NOMO-1 (cell line): ENCODE data around the gene ADARB2.
"Not testable (repeated sequence)": the region's sequence is repeated elsewhere in the genome, so short reads cannot be mapped to it uniquely, and the experiment has no call there.

Experiments used
- DNase-seq, 2 experiments: peaks; one replicate each; lab custom pipeline; 2025; ENCODE audit not compliant: unreplicated experiment in 2 of 2; lab: John Stamatoyannopoulos, UW

Gene ADARB2

DNA sequence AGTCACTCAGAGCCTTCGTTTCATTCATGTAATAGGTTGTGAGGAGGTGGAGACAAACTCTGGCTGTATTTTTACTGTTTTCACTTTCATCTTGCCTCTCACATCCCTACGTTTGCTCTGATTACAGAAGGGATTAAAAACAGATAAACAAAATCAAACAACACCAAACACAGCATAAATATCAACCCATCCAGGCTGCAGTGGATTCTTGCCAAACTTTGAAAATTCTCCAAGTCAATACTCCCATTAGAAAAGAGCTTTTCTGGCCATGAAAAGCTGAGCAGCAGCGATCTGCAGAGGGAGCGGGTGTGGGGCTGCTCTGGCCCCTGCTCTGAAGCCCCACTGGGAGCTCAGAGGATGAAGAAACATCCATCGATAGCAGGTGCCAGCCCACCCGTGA is 397.9 kb downstream of the ADARB2 start:
- DNase-seq = no peak

DNA sequence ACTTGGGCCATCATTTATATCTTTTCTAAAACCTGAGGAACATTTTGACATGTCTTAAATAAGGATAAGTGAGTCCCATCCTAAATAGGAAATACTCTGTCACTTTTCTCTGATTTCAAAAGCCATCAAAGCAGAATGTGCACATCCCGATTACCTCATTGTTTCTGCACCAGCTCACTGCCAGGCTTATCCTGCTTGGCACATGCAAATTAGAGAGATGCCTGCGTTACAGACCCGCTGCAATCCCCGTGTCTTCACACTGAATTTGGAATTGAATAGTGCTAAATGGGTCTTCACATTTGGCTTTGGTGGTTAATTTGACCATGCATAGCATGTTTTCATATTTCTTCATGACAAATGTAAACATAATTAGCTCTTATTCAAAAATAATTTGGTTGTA is 401.7 kb downstream of the ADARB2 start:
- DNase-seq = no peak

DNA sequence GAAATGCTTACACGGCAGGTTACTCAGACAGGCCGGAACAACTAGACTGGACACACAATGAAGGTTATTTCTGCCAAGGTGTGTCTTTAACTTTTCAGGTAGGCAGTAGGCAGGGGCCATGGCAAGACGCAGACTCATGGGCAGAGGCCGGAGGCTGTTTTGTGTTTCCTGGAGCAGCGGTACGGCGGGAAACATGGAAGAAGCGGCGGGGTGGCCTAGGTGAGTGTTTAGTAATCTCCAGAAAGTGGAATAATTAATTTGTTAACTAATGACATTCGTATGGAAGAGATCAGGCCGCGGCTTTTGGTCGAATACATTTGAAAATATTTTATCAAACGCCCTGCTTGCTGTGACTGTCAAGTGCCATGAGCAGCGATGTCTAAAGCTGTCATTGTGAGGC is 403.3 kb downstream of the ADARB2 start:
- DNase-seq = no peak

- no peak for DNase-seq
These were observed 405.8 kb downstream of the ADARB2 start for GRCh38 chr10:1331560-1331959.

DNA sequence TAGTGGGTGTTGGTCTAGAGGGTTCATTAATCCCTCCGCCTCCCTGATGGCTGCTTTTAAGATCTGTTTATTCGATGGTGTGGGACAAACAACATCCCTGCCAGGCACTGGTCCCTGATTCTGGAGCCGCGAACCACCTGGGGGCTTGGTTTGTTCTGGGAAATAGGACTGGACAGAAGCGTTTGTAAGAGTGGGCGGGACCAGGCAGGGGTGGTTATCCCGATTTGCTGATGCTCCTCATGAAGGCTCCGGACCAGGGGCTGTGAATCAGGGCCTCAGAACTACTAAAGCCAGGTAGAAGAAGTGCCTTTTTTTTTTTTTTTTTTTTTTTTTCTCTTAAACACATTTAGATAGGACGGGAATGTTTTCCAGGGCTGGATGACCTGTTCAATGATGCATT is 407.7 kb downstream of the ADARB2 start:
- DNase-seq = no peak

- DNase-seq = no peak
These were observed 408.2 kb downstream of the ADARB2 start for GRCh38 chr10:1328981-1329614.

- no peak for DNase-seq
These were observed 409.0 kb downstream of the ADARB2 start for GRCh38 chr10:1328161-1328823.

- no peak for DNase-seq
These were observed 409.6 kb downstream of the ADARB2 start for GRCh38 chr10:1327759-1328158.

- not testable (repeated sequence) for DNase-seq
These were observed 410.8 kb downstream of the ADARB2 start for GRCh38 chr10:1326514-1326913.

GRCh38 chr10:1324903-1325302 is 412.4 kb downstream of the ADARB2 start:
- DNase-seq = no peak

GRCh38 chr10:1323951-1324350 is 413.4 kb downstream of the ADARB2 start:
- no peak for DNase-seq

- no peak for DNase-seq
These were observed 416.5 kb downstream of the ADARB2 start for GRCh38 chr10:1320739-1321320.

DNA sequence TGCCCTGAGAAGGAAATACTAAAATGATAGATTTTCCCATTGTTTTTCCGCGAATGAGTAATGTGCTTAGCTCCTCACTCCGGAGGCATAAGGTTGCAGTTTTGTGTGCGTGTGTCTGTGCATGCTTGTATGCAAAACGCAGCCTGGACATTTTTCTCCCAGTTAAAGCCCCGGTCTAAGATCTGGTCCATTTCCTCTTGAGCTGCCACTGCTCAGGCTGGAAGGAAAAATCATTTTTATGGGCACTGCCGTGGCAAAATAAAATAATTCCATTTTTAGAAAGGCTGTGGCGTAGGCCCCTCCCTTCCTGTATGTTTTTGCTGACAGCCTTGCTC is 420.5 kb downstream of the ADARB2 start:
- no peak for DNase-seq

GRCh38 chr10:1316121-1316808 is 421.1 kb downstream of the ADARB2 start:
- no peak for DNase-seq

GRCh38 chr10:1315178-1315577 is 422.1 kb downstream of the ADARB2 start:
- DNase-seq = no peak

- no peak for DNase-seq
These were observed 425.6 kb downstream of the ADARB2 start for GRCh38 chr10:1311726-1312125.

- no peak for DNase-seq
These were observed 427.0 kb downstream of the ADARB2 start for GRCh38 chr10:1310271-1310789.

DNA sequence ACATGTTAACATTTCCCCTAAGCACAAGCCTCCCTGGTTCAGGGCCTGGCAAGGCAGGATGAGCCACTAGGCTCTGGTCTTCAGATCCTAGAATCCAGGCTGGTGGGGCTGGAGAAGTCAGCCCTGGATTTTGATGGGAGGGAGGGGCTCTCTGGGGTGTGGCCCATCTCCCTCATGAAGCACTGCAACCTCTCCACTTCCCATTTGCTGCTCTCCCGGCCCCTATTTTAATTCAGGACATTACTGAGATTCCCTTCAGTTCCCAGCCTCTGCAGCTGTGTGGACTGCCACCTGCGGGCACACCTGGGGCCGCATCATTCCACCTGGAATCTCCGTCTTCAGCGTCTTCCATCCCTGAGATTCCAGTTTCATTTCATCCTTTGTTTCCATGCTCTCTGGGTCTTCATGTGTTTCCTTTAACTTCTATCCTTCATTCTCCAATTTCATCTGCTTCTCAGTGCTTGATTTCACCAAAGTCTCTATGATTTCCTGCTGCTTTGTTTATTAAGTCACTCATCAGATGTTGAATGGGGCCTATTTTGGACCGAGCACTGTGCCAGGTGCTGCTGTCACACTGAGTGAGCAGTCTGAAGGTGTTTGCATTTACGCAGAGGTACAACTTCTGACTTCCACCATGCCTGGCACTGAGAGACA is 427.6 kb downstream of the ADARB2 start:
- no peak for DNase-seq

DNA sequence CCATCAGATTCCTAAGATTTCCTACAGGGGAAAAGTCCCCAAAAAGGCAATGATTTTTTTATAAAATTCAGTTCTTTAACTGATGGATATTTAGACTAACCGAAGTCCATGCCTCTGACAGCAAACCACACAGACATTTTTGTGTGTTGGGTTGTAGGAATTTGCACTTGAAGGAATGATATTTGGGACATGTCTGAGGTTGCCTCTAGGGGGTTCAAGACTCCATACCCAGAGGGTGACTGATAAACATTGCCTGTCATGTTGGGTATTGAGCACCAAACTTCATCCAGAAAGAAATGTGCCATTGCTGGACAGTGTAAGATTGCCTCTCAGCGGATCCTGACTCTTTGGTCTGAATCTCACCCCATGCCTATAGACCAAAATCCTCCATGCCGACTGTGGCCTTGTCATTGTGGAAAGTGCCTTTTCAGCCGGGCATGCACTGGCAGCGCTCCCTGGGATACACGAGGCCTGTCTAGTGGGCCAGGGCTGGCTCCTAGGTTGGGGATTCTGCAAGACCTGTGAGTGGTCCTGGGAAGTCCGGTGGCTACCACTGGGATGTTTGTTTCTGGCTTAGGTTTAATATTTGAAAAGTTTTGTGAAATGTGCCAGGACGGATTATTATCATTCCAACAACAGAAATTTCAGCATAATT is 428.2 kb downstream of the ADARB2 start:
- DNase-seq = no peak

- DNase-seq = no peak
These were observed 429.0 kb downstream of the ADARB2 start for GRCh38 chr10:1308173-1308961.
